ENCODE results near the gene SGPP2.

DNA sequence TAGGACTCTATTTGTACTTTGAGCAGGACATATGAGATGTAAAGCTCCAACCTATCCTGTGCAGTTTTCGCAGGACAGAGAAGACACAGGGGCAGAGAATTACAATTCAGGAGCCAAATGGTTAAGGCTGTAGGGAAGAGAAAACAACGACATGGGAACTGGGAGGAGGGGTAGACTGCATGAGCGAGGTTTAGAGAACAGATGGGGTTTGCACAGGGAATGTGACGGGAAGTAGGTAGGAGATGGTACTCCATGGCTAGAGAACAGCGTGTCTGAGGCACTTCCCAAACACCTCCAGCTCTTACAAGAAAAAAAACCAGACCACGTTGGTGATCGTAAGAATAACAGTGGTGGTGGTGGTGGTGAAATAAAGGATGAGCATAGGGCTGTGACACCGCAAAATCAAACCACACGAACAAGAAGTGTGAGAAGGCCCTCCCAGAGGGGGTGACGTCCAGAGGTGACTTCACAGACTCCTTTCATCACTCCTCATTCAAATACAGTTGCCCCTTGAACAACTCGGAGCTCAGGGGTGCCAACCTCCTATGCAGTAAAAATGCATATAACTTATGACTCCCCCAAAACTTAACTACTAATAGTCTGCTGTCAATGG is 138.9 kb downstream of the SGPP2 start:
- TF ChIP-seq POLR2AphosphoS5 (IDR thresholded peaks at IDR 0.05; ENCODE audit: low read depth, low read length): peak; percentile 34; the same call in 1 of the 2 replicates
- no peak for TF ChIP-seq POU2F2 (IDR thresholded peaks at IDR 0.05; ENCODE audit: low read depth, low read length)
- no peak for TF ChIP-seq POLR2A (IDR thresholded peaks at IDR 0.05; ENCODE audit: low read depth, low read length)
- no peak for TF ChIP-seq TAF1 (IDR thresholded peaks at IDR 0.05; ENCODE audit: low read depth, low read length)
- TF ChIP-seq SPI1 (IDR thresholded peaks at IDR 0.05; ENCODE audit: low read depth, low read length): no peak

All from GM12891 (cell line).